HepG2 (cell line): ENCODE data around the gene ATP6V1F. TPM values are rescaled to one million over a fixed set of nuclear protein-coding genes. Genes with fewer than 3 reads are reported as not detected.

Source experiments
- ATAC-seq: fragments of 200-7000 bp; cut with Tn5 transposase; 3 replicates; pipeline ENCODE4 v1.9.1; 2020; ENCODE audit warnings: mild to moderate bottlenecking, moderate library complexity
- BruUV-seq: library from RNA; stranded (reverse); fragments of 400-500 nt; replicated peaks from 2 replicates; lab custom pipeline; 2021; lab: Mats Ljungman, UMichigan
- CTCF ChIA-PET: fragments of 300-600 bp; formaldehyde crosslinking; extraction: SDS; loops from one replicate; lab custom pipeline; 2021; ENCODE audit warnings: low total read pairs, inconsistent platforms, low intra/inter-chr PET ratio; lab: Yijun Ruan, JAX
- POLR2A ChIA-PET: fragments of 350-600 bp; sonication (Branson Sonifier 250); formaldehyde crosslinking; loops from one replicate; lab custom pipeline; 2020; ENCODE audit warnings: antibody characterized with exemption, inconsistent platforms; lab: Yijun Ruan, JAX
- DNase-seq: peaks from one replicate; pipeline ENCODE4 v3.0.0-alpha.2; 2015; ENCODE audit warnings: low spot score
- FAIRE-seq: peaks from 3 replicates; lab custom pipeline; 2011; peaks lifted over from hg19 to GRCh38; lab: Jason Lieb, UNC
- H2AFZ ChIP-seq: one replicate; pipeline ENCODE4 v1.6.1; 2011; ENCODE audit warnings: low read length, inconsistent platforms
- H3K27ac ChIP-seq: fragments of 300-600 bp; 3 replicates; pipeline ENCODE4 v1.8.0; 2011; ENCODE audit warnings: mixed run types, mild to moderate bottlenecking, mixed read lengths, low read length, inconsistent platforms; ENCODE audit not compliant: insufficient read depth; ENCODE audit errors: extremely low read length
- H3K27me3 ChIP-seq, 2 experiments: fragments of 200-600 bp in 1 of 2; 2 replicates in 1 of 2; 3 replicates in 1 of 2; pipeline versions ENCODE4 v1.6.0 to v1.8.0; 2011; ENCODE audit warnings: low read length in 2 of 2, mild to moderate bottlenecking in 2 of 2, moderate library complexity in 2 of 2, inconsistent platforms in 1 of 2; ENCODE audit not compliant: insufficient read depth in 2 of 2, control insufficient read depth in 1 of 2
- H3K36me3 ChIP-seq, 2 experiments: fragments of 200-600 bp in 1 of 2; replicated peaks in 1 of 2; 2 replicates in 1 of 2; 3 replicates in 1 of 2; pipeline versions ENCODE4 v1.5.1 to v1.8.0; 2011; ENCODE audit warnings: low read length in 2 of 2, inconsistent platforms in 1 of 2; ENCODE audit not compliant: insufficient read depth in 2 of 2, control insufficient read depth in 1 of 2
- H3K4me1 ChIP-seq: 2 replicates; pipeline ENCODE4 v1.5.1; 2012; ENCODE audit warnings: low read length, inconsistent platforms; ENCODE audit not compliant: insufficient read depth
- H3K4me2 ChIP-seq: 2 replicates; pipeline ENCODE4 v1.6.0; 2011; ENCODE audit warnings: low read depth, low read length, inconsistent platforms
- H3K4me3 ChIP-seq, 3 experiments: fragments of 200-600 bp in 1 of 3; sonication (generic), shearing (Covaris generic) in 1 of 3; replicated peaks in 1 of 3; 2 replicates each; pipeline ENCODE4 v1.5.1; 2011 to 2016; ENCODE audit warnings: low read length in 3 of 3, inconsistent platforms in 2 of 3, low read depth in 2 of 3, mild to moderate bottlenecking in 2 of 3, control low read depth in 1 of 3, mixed read lengths in 1 of 3; ENCODE audit not compliant: insufficient read depth in 1 of 3
- H3K79me2 ChIP-seq: one replicate; pipeline ENCODE4 v1.6.1; 2011; ENCODE audit warnings: low read length, inconsistent platforms; ENCODE audit not compliant: insufficient read depth
- H3K9ac ChIP-seq: 2 replicates; pipeline ENCODE4 v1.6.0; 2011; ENCODE audit warnings: mild to moderate bottlenecking, low read depth, low read length, inconsistent platforms; ENCODE audit not compliant: insufficient read depth
- H3K9me3 ChIP-seq: 2 replicates; pipeline ENCODE4 v1.5.1; 2012; ENCODE audit warnings: mild to moderate bottlenecking, low read length
- H4K20me1 ChIP-seq: 2 replicates; pipeline ENCODE4 v1.6.0; 2011; ENCODE audit warnings: inconsistent platforms, mild to moderate bottlenecking, low read length, moderate library complexity; ENCODE audit not compliant: insufficient read depth
- ARNTL ChIP-seq: sonication (generic); formaldehyde crosslinking; IDR thresholded peaks from 2 replicates; pipeline ENCODE4 v1.4.0; 2020; ENCODE audit warnings: mild to moderate bottlenecking, missing genetic modification reagents
- IRF2 ChIP-seq: IDR thresholded peaks from 2 replicates; pipeline ENCODE4 v1.6.1; 2018; ENCODE audit warnings: missing genetic modification reagents, missing compliant biosample characterization
- KLF9 ChIP-seq: IDR thresholded peaks from 2 replicates; pipeline ENCODE4 v1.6.1; 2016; ENCODE audit warnings: low read depth
- MATR3 ChIP-seq: sonication (generic); formaldehyde crosslinking; IDR thresholded peaks from 2 replicates; pipeline ENCODE4 v1.4.0; 2020; ENCODE audit warnings: missing genetic modification reagents
- RXRA ChIP-seq: sonication (generic); formaldehyde crosslinking; IDR thresholded peaks from 2 replicates; pipeline ENCODE4 v1.5.1; 2020; ENCODE audit warnings: missing genetic modification reagents
- TCF12 ChIP-seq, 2 experiments: fragments of 450-650 bp in 1 of 2; sonication (generic) in 1 of 2; formaldehyde crosslinking in 1 of 2; IDR thresholded peaks; 2 replicates each; pipeline versions ENCODE4 v1.6.1 to v1.8.0; 2017 to 2022; ENCODE audit warnings: antibody characterized with exemption in 1 of 2, mild to moderate bottlenecking in 1 of 2, missing genetic modification reagents in 1 of 2, moderate library complexity in 1 of 2
- ZIK1 ChIP-seq: sonication (generic); formaldehyde crosslinking; IDR thresholded peaks from 2 replicates; pipeline ENCODE4 v1.5.0; 2020; ENCODE audit warnings: mild to moderate bottlenecking, low read depth, missing genetic modification reagents, borderline replicate concordance
- ZMAT3 ChIP-seq: sonication (generic); formaldehyde crosslinking; conservative IDR thresholded peaks from 2 replicates; pipeline ENCODE4 v1.7.0; 2021; ENCODE audit warnings: missing genetic modification reagents
- ZNF121 ChIP-seq: sonication (generic); formaldehyde crosslinking; IDR thresholded peaks from 2 replicates; pipeline ENCODE4 v1.5.0; 2020; ENCODE audit warnings: mild to moderate bottlenecking, missing genetic modification reagents
- ZNF850 ChIP-seq: sonication (generic); formaldehyde crosslinking; conservative IDR thresholded peaks from 2 replicates; pipeline ENCODE4 v1.9.0; 2021; ENCODE audit warnings: mild to moderate bottlenecking, missing genetic modification reagents
- WGBS: methylation state at CpG from one replicate; pipeline ENCODE4 v1.1.6; 2017; ENCODE audit warnings: low lambda C conversion rate; 5-methylcytosine and 5-hydroxymethylcytosine counted together
- in situ Hi-C: cut with HindIII; loops from 2 replicates; pipeline ENCODE4 v1.10.0; 2017; ENCODE audit warnings: low pct_unique_long_range_greater_than_20kb; ENCODE audit not compliant: extremely low pct_ligation_motif_present
- intact Hi-C: fragments of 100-400 bp; cut with micrococcal nuclease; formaldehyde crosslinking; loops from one replicate; pipeline ENCODE4 v1.10.0; 2022; ENCODE audit not compliant: unreplicated experiment
- polyA plus RNA-seq, 8 experiments: library from polyadenylated mRNA; depleted of rRNA in 3 of 8; stranded (reverse) in 7 of 8; unstranded in 1 of 8; fragments of >200 nt; fragmentation: Illumina TruSeq in 4 of 8; extraction: Trizol in 4 of 8; gene quantifications; 2 replicates each; pipeline versions ENCODE4 v1.2.1 to v1.2.3, GENCODE V29; 2011 to 2016; ENCODE audit warnings: low read depth in 4 of 8, missing spikeins in 1 of 8, mixed read lengths in 1 of 8; ENCODE audit not compliant: insufficient read depth in 1 of 8
- total RNA-seq, 5 experiments: library from RNA; depleted of rRNA; stranded (reverse); fragments of >200 nt; fragmentation: Illumina TruSeq; extraction: Trizol; gene quantifications; 2 replicates each; pipeline ENCODE4 v1.2.3, GENCODE V29; 2016; ENCODE audit warnings: low read depth in 1 of 5
- TF ChIP-seq, protein P1 (sequence below): sonication (generic); formaldehyde crosslinking; IDR thresholded peaks from 2 replicates; pipeline ENCODE4 v1.8.1; 2023; ENCODE audit warnings: missing genetic modification reagents, inconsistent platforms, borderline replicate concordance
- TF ChIP-seq, protein P2 (sequence below): sonication (generic); formaldehyde crosslinking; IDR thresholded peaks from 2 replicates; pipeline ENCODE4 v1.4.0; 2020; ENCODE audit warnings: missing genetic modification reagents
- TF ChIP-seq, protein P3 (sequence below): sonication (generic); formaldehyde crosslinking; IDR thresholded peaks from 2 replicates; pipeline ENCODE4 v1.4.0; 2020; ENCODE audit warnings: missing genetic modification reagents
- TF ChIP-seq, protein P4 (sequence below): sonication (generic); formaldehyde crosslinking; conservative IDR thresholded peaks from 2 replicates; pipeline ENCODE4 v1.5.0; 2020; ENCODE audit warnings: missing genetic modification reagents
- TF ChIP-seq, protein P5 (sequence below): sonication (generic); formaldehyde crosslinking; IDR thresholded peaks from 2 replicates; pipeline ENCODE4 v1.5.0; 2020; ENCODE audit warnings: mild to moderate bottlenecking, missing genetic modification reagents

ATP6V1F gene
- total and polyA plus RNA-seq, 2 of the 13 experiments (the other 11 are each of a cell fraction or from before 2014, with no cell fraction given) = 87.2 to 132 TPM

DNA sequence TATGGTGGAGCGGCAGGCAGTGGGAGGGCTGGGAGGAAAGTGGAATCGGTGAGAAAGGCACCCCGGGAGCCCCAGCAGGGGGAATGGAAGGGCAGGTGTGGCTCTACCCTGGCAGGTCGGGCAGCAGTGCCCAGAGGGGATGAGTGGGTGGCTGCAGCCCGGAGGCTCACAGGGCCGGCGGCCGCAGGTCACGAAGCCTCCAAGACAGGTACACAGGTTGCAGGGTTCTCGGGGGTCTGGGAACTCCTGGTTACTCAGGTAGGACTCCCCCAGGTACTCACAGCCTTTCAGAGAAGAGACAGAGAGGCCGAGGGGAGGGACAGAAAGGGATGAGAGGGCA lies 26.1 kb downstream of the ATP6V1F start:
- ATAC-seq (no peak), FAIRE-seq (no peak), DNase-seq (no peak)
- BruUV-seq = no TSS peak
- peaks cover 38% of the 10 kb centered on the region for H3K4me1 ChIP-seq
- H4K20me1 ChIP-seq = no peaks in the 10 kb centered on the region
- H3K27ac ChIP-seq = no peak overlapping the region
- POLR2A ChIA-PET = no interaction called here
- no peak overlapping the region; a peak in 1 of 6 replicates for H3K4me3 ChIP-seq
- CTCF ChIA-PET = no interaction called here
- H3K4me2 ChIP-seq = no peak overlapping the region
- in situ Hi-C loops (loop anchor here (25.0 kb wide), 1 partner anchor 451 kb away; no protein-coding TSS in a partner anchor), intact Hi-C loops (no loop called here)
- no peak overlapping the region for H2AFZ ChIP-seq
- no peaks in the 10 kb centered on the region for H3K79me2 ChIP-seq
- no peak overlapping the region for H3K9ac ChIP-seq
- H3K9me3 ChIP-seq = no peaks in the 10 kb centered on the region
- no peaks in the 10 kb centered on the region for H3K36me3 ChIP-seq
- H3K27me3 ChIP-seq = peaks cover 1 to 26% of the 10 kb centered on the region in 2 experiments; a peak in 3 of 5 replicates
- 25% methylated on average over 6 of the region's 11 CpGs for WGBS
- TF ChIP-seq RXRA (CRISPR knock-in tag) (no peak), IRF2 (CRISPR knock-in tag) (no peak), ZNF850 (CRISPR knock-in tag) (no peak), ZIK1 (CRISPR knock-in tag) (no peak), TCF12 (IDR thresholded peaks at IDR 0.05) (no peak), TCF12 (CRISPR knock-in tag; IDR thresholded peaks at IDR 0.05) (no peak), KLF9 (CRISPR knock-in tag) (no peak), ARNTL (CRISPR knock-in tag) (no peak), ZMAT3 (no peak), MATR3 (CRISPR knock-in tag) (no peak), ZNF121 (CRISPR knock-in tag) (no peak)
- TF ChIP-seq, protein P1, sequence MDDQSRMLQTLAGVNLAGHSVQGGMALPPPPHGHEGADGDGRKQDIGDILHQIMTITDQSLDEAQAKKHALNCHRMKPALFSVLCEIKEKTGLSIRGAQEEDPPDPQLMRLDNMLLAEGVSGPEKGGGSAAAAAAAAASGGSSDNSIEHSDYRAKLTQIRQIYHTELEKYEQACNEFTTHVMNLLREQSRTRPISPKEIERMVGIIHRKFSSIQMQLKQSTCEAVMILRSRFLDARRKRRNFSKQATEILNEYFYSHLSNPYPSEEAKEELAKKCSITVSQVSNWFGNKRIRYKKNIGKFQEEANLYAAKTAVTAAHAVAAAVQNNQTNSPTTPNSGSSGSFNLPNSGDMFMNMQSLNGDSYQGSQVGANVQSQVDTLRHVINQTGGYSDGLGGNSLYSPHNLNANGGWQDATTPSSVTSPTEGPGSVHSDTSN (CRISPR knock-in tag) = no peak
- TF ChIP-seq, protein P2, sequence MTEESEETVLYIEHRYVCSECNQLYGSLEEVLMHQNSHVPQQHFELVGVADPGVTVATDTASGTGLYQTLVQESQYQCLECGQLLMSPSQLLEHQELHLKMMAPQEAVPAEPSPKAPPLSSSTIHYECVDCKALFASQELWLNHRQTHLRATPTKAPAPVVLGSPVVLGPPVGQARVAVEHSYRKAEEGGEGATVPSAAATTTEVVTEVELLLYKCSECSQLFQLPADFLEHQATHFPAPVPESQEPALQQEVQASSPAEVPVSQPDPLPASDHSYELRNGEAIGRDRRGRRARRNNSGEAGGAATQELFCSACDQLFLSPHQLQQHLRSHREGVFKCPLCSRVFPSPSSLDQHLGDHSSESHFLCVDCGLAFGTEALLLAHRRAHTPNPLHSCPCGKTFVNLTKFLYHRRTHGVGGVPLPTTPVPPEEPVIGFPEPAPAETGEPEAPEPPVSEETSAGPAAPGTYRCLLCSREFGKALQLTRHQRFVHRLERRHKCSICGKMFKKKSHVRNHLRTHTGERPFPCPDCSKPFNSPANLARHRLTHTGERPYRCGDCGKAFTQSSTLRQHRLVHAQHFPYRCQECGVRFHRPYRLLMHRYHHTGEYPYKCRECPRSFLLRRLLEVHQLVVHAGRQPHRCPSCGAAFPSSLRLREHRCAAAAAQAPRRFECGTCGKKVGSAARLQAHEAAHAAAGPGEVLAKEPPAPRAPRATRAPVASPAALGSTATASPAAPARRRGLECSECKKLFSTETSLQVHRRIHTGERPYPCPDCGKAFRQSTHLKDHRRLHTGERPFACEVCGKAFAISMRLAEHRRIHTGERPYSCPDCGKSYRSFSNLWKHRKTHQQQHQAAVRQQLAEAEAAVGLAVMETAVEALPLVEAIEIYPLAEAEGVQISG = no peak
- TF ChIP-seq, protein P3, sequence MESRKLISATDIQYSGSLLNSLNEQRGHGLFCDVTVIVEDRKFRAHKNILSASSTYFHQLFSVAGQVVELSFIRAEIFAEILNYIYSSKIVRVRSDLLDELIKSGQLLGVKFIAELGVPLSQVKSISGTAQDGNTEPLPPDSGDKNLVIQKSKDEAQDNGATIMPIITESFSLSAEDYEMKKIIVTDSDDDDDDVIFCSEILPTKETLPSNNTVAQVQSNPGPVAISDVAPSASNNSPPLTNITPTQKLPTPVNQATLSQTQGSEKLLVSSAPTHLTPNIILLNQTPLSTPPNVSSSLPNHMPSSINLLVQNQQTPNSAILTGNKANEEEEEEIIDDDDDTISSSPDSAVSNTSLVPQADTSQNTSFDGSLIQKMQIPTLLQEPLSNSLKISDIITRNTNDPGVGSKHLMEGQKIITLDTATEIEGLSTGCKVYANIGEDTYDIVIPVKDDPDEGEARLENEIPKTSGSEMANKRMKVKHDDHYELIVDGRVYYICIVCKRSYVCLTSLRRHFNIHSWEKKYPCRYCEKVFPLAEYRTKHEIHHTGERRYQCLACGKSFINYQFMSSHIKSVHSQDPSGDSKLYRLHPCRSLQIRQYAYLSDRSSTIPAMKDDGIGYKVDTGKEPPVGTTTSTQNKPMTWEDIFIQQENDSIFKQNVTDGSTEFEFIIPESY (CRISPR knock-in tag) = no peak
- TF ChIP-seq, protein P4, sequence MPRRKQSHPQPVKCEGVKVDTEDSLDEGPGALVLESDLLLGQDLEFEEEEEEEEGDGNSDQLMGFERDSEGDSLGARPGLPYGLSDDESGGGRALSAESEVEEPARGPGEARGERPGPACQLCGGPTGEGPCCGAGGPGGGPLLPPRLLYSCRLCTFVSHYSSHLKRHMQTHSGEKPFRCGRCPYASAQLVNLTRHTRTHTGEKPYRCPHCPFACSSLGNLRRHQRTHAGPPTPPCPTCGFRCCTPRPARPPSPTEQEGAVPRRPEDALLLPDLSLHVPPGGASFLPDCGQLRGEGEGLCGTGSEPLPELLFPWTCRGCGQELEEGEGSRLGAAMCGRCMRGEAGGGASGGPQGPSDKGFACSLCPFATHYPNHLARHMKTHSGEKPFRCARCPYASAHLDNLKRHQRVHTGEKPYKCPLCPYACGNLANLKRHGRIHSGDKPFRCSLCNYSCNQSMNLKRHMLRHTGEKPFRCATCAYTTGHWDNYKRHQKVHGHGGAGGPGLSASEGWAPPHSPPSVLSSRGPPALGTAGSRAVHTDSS (CRISPR knock-in tag) = no peak
- TF ChIP-seq, protein P5, sequence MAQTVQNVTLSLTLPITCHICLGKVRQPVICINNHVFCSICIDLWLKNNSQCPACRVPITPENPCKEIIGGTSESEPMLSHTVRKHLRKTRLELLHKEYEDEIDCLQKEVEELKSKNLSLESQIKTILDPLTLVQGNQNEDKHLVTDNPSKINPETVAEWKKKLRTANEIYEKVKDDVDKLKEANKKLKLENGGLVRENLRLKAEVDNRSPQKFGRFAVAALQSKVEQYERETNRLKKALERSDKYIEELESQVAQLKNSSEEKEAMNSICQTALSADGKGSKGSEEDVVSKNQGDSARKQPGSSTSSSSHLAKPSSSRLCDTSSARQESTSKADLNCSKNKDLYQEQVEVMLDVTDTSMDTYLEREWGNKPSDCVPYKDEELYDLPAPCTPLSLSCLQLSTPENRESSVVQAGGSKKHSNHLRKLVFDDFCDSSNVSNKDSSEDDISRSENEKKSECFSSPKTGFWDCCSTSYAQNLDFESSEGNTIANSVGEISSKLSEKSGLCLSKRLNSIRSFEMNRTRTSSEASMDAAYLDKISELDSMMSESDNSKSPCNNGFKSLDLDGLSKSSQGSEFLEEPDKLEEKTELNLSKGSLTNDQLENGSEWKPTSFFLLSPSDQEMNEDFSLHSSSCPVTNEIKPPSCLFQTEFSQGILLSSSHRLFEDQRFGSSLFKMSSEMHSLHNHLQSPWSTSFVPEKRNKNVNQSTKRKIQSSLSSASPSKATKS (CRISPR knock-in tag) = no peak
